ENCODE data around the gene TCF7L2.

DNA sequence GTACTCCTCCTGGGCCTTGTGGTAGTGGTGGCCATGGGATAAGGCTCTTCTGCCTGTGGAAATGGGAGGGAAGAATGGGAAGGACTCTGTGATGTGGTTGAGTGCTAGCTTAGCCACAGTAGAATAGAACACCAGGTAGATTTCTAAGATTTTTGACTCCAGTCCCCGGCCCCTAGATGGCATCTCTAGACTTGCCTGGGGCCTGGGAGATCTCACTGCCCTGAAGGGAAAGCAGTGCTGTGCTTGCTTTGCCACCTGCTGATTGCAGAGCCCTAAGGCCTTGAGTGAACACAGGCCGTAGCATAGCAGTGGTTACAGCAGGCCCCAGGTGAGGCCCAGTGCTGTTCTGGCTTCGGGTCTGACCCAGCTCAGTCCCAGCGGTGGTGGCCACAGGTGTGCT is 252.0 kb downstream of the TCF7L2 start:
- TF ChIP-seq POLR2A (IDR thresholded peaks at IDR 0.05) (no peak), POLR2AphosphoS5 (IDR thresholded peaks at IDR 0.05; ENCODE audit: insufficient read depth in 1 of 2, low read depth in 1 of 2) (no peak)
- TF ChIP-seq, protein P1, sequence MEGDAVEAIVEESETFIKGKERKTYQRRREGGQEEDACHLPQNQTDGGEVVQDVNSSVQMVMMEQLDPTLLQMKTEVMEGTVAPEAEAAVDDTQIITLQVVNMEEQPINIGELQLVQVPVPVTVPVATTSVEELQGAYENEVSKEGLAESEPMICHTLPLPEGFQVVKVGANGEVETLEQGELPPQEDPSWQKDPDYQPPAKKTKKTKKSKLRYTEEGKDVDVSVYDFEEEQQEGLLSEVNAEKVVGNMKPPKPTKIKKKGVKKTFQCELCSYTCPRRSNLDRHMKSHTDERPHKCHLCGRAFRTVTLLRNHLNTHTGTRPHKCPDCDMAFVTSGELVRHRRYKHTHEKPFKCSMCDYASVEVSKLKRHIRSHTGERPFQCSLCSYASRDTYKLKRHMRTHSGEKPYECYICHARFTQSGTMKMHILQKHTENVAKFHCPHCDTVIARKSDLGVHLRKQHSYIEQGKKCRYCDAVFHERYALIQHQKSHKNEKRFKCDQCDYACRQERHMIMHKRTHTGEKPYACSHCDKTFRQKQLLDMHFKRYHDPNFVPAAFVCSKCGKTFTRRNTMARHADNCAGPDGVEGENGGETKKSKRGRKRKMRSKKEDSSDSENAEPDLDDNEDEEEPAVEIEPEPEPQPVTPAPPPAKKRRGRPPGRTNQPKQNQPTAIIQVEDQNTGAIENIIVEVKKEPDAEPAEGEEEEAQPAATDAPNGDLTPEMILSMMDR (IDR thresholded peaks at IDR 0.05): no peak
